IPS DF 4.7 (cell line): Measurements from ENCODE around the gene ZNF503.

Experiments used
- DNase-seq: peaks from one replicate; pipeline ENCODE4 v3.0.0-alpha.2; 2013; ENCODE audit warnings: low spot score; ENCODE audit errors: extremely low read depth

The ZNF503 gene

GRCh38 chr10:75431180-75432111 lies 29.9 kb upstream of the ZNF503 start, which contains the start of gene LRMDA:
Gene LRMDA, plus strand, starts transcription at chr10:75431624.
- DNase-seq: no peak

GRCh38 chr10:75430000-75430763 lies 28.6 kb upstream of the ZNF503 start:
- no peak for DNase-seq

GRCh38 chr10:75429159-75429827 lies 27.7 kb upstream of the ZNF503 start:
- no peak for DNase-seq

GRCh38 chr10:75428434-75429158 lies 27.0 kb upstream of the ZNF503 start:
- DNase-seq: no peak

GRCh38 chr10:75427951-75428350 lies 26.4 kb upstream of the ZNF503 start:
- DNase-seq: no peak

- DNase-seq: no peak
Measured at GRCh38 chr10:75426880-75427279, 25.3 kb upstream of the ZNF503 start.

- no peak for DNase-seq
Measured at GRCh38 chr10:75425291-75426079, 23.9 kb upstream of the ZNF503 start.

GRCh38 chr10:75424571-75424970 lies 23.0 kb upstream of the ZNF503 start:
- no peak for DNase-seq

GRCh38 chr10:75422913-75423312 lies 21.3 kb upstream of the ZNF503 start:
- no peak for DNase-seq

- no peak for DNase-seq
Measured at GRCh38 chr10:75418712-75419111, 17.1 kb upstream of the ZNF503 start.

- no peak for DNase-seq
Measured at GRCh38 chr10:75418293-75418692, 16.7 kb upstream of the ZNF503 start.

GRCh38 chr10:75417522-75417927 lies 16.0 kb upstream of the ZNF503 start:
- no peak for DNase-seq

- no peak for DNase-seq
Measured at GRCh38 chr10:75414527-75414926, 13.0 kb upstream of the ZNF503 start.

- no peak for DNase-seq
Measured at GRCh38 chr10:75410132-75411005, 8.8 kb upstream of the ZNF503 start.

GRCh38 chr10:75408911-75409885 lies 7.6 kb upstream of the ZNF503 start:
- DNase-seq: no peak

- DNase-seq: no peak
Measured at GRCh38 chr10:75408509-75408875, 6.9 kb upstream of the ZNF503 start.

GRCh38 chr10:75407713-75408508 lies 6.3 kb upstream of the ZNF503 start:
- no peak for DNase-seq
